ENCODE measurements around the gene PARS2.

DNA sequence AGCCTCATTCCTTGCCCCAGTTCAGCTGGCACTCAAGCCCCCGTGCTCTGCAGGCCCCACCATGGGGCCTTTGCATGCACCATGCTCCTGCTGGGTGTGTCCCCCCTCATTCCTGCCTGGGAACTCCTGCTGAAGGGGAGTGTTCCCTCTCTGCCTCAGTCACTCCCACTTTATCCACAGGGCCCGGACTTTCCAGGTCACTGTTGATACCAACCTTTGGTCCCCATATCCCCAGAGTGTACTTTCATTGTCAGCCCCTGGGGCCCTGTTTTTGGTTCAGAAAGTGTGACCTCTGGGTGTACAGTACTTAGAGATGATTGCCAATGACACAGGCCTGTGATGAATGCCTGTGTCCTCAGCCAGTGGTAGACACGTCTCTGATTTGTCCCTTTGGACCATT, 33.9 kb upstream of the PARS2 start:
- TF ChIP-seq CTCF (conservative IDR thresholded peaks at IDR 0.05 in 1 of 2, IDR thresholded peaks at IDR 0.05 in 1 of 2; ENCODE audit: extremely low read depth in 1 of 2, insufficient read depth in 1 of 2, low read depth in 1 of 2, low read length in 2 of 2) (no peak), EZH2 (IDR thresholded peaks at IDR 0.05; ENCODE audit: borderline replicate concordance, low read length) (no peak)
